CD4-positive, alpha-beta T cell (primary cell): Measurements from ENCODE around the gene PRKCA. TPM values are rescaled to one million over a fixed set of nuclear protein-coding genes. Genes with fewer than 3 reads are reported as not detected.

Experiments
- ATAC-seq: fragments of 200-7000 bp; cut with Tn5 transposase; one replicate; pipeline ENCODE4 v1.10.0; 2022; ENCODE audit warnings: mild to moderate bottlenecking; ENCODE audit not compliant: poor library complexity
- CTCF ChIA-PET: fragments of 350-600 bp; sonication (Branson Sonifier 250); formaldehyde crosslinking; loops from one replicate; lab custom pipeline; 2021; ENCODE audit warnings: antibody characterized with exemption, inconsistent platforms; lab: Charles Lee
- POLR2A ChIA-PET: fragments of 350-600 bp; sonication (Branson Sonifier 250); formaldehyde crosslinking; loops from one replicate; lab custom pipeline; 2021; ENCODE audit warnings: antibody characterized with exemption, inconsistent platforms; lab: Charles Lee
- DNase-seq, 14 experiments: peaks; one replicate each; pipeline ENCODE4 v3.0.0-alpha.2; 2013 to 2020; ENCODE audit warnings: mixed read lengths in 2 of 14
- H3K27ac ChIP-seq, 2 donors: one replicate each; pipeline versions ENCODE4 v1.5.1 to v1.7.0; 2013; ENCODE audit warnings: low read length in 2 of 2, low read depth in 1 of 2, mild to moderate bottlenecking in 1 of 2
- H3K27me3 ChIP-seq, 2 experiments: 1 replicate in 1 of 2; 2 replicates in 1 of 2; pipeline versions ENCODE4 v1.6.1 to v1.7.0; 2013; ENCODE audit warnings: low read length in 2 of 2, control low read depth in 1 of 2, mild to moderate bottlenecking in 1 of 2, moderate library complexity in 1 of 2; ENCODE audit not compliant: insufficient read depth in 2 of 2, control insufficient read depth in 1 of 2
- H3K36me3 ChIP-seq: one replicate; pipeline ENCODE4 v1.6.1; 2013; ENCODE audit warnings: low read length, control low read depth; ENCODE audit not compliant: insufficient read depth
- H3K4me1 ChIP-seq: one replicate; pipeline ENCODE4 v1.6.1; 2013; ENCODE audit warnings: low read length, control low read depth; ENCODE audit not compliant: insufficient read depth
- H3K4me3 ChIP-seq: one replicate; pipeline ENCODE4 v1.5.1; 2013; ENCODE audit warnings: mild to moderate bottlenecking, low read length, moderate library complexity
- H3K9me3 ChIP-seq, 2 experiments: 1 replicate in 1 of 2; 2 replicates in 1 of 2; pipeline versions ENCODE4 v1.6.1 to v1.7.0; 2013; ENCODE audit warnings: low read length in 2 of 2, mild to moderate bottlenecking in 2 of 2, control low read depth in 1 of 2, moderate library complexity in 1 of 2; ENCODE audit not compliant: control insufficient read depth in 1 of 2, insufficient read depth in 1 of 2
- H3K27ac Mint-ChIP-seq: one replicate; pipeline ENCODE4 v1.8.0; 2020; ENCODE audit warnings: mixed read lengths
- H3K27me3 Mint-ChIP-seq: one replicate; pipeline ENCODE4 v1.8.0; 2021; ENCODE audit warnings: mixed read lengths
- H3K36me3 Mint-ChIP-seq: one replicate; pipeline ENCODE4 v1.8.0; 2021; ENCODE audit warnings: low read depth, mixed read lengths
- H3K4me1 Mint-ChIP-seq: one replicate; pipeline ENCODE4 v1.8.0; 2021; ENCODE audit warnings: low read depth, mixed read lengths
- H3K4me3 Mint-ChIP-seq: one replicate; pipeline ENCODE4 v1.8.0; 2020; ENCODE audit warnings: mild to moderate bottlenecking, mixed read lengths
- H3K9me3 Mint-ChIP-seq: one replicate; pipeline ENCODE4 v1.8.0; 2020; ENCODE audit warnings: mixed read lengths
- intact Hi-C, 2 experiments: fragments of 100-400 bp; cut with DNase I in 1 of 2; cut with micrococcal nuclease in 1 of 2; formaldehyde crosslinking; loops; one replicate each; pipeline versions ENCODE4 v1.15.1 to v1.9.0; 2023 to 2025; cut with DNase I, micrococcal nuclease
- total RNA-seq, 174 experiments: library from RNA in 2 of 174; stranded (reverse) in 2 of 174; gene quantifications; one replicate each; pipeline ENCODE4 v1.2.3 and lab custom pipeline; 2021 to 2026
- TF ChIP-seq, protein P1 (sequence below): fragments of 200-600 bp; IDR thresholded peaks from one replicate; pipeline ENCODE4 v1.8.0; 2022; ENCODE audit warnings: antibody characterized with exemption, mild to moderate bottlenecking

PRKCA gene
- total RNA-seq, 2 experiments from 2014 or later, result 84.8 to 88.6 TPM

DNA sequence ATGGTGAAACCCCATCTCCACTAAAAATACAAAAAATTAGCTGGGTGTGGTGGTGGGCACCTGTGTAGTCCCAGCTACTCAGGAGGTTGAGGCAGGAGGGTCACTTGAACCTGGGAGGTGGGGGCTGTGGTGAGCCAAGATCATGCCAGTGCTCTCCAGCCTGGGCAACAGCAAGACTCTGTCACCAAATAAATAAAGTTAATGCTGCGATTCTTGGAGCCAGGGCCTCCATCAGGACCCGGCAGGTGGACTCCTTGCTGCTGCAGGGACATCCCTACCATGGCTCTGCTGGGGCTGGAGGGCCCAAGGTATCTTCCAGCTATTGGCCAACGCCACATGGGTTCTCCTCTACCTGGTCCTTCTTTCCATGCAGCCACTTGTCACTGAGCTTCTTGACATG, 450.0 kb downstream of the PRKCA start:
- H3K9me3 ChIP-seq, result no peaks in the 10 kb centered on the region
- TF ChIP-seq, protein P1, sequence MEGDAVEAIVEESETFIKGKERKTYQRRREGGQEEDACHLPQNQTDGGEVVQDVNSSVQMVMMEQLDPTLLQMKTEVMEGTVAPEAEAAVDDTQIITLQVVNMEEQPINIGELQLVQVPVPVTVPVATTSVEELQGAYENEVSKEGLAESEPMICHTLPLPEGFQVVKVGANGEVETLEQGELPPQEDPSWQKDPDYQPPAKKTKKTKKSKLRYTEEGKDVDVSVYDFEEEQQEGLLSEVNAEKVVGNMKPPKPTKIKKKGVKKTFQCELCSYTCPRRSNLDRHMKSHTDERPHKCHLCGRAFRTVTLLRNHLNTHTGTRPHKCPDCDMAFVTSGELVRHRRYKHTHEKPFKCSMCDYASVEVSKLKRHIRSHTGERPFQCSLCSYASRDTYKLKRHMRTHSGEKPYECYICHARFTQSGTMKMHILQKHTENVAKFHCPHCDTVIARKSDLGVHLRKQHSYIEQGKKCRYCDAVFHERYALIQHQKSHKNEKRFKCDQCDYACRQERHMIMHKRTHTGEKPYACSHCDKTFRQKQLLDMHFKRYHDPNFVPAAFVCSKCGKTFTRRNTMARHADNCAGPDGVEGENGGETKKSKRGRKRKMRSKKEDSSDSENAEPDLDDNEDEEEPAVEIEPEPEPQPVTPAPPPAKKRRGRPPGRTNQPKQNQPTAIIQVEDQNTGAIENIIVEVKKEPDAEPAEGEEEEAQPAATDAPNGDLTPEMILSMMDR, result no peak
- Mint-ChIP-seq H3K4me3 (no peak overlapping the region), H3K27ac (no peak overlapping the region), H3K36me3 (peaks cover 92% of the 10 kb centered on the region), H3K9me3 (no peaks in the 10 kb centered on the region), H3K4me1 (no peaks in the 10 kb centered on the region), H3K27me3 (no peaks in the 10 kb centered on the region)
- ATAC-seq, result no peak
- CTCF ChIA-PET, result no interaction called here
- H3K4me3 ChIP-seq, result no peak overlapping the region
- H3K27me3 ChIP-seq, result no peaks in the 10 kb centered on the region
- DNase-seq, result no peak
- no peak overlapping the region for H3K27ac ChIP-seq
- peaks cover 56% of the 10 kb centered on the region for H3K36me3 ChIP-seq
- POLR2A ChIA-PET, result no interaction called here
- H3K4me1 ChIP-seq, result no peaks in the 10 kb centered on the region
- intact Hi-C loops, result loop anchor here in 1 of 2 experiments (10.0 kb wide), 1 partner anchor 62 kb away; no protein-coding TSS in a partner anchor

GRCh38 chr17:66753126-66753920, 450.9 kb downstream of the PRKCA start:
- Mint-ChIP-seq H3K9me3 (no peaks in the 10 kb centered on the region), H3K4me3 (no peak overlapping the region), H3K36me3 (peaks cover 84% of the 10 kb centered on the region), H3K27me3 (no peaks in the 10 kb centered on the region), H3K4me1 (no peaks in the 10 kb centered on the region), H3K27ac (no peak overlapping the region)
- ChIA-PET CTCF (no interaction called here), POLR2A (no interaction called here)
- H3K4me1 ChIP-seq, result no peaks in the 10 kb centered on the region
- DNase-seq (no peak), ATAC-seq (no peak)
- no peak overlapping the region for H3K4me3 ChIP-seq
- H3K9me3 ChIP-seq, result no peaks in the 10 kb centered on the region
- H3K27me3 ChIP-seq, result no peaks in the 10 kb centered on the region
- peaks cover 48% of the 10 kb centered on the region for H3K36me3 ChIP-seq
- TF ChIP-seq, protein P1, result no peak
- intact Hi-C loops, result loop anchor here in 1 of 2 experiments (10.0 kb wide), 1 partner anchor 61 kb away; no protein-coding TSS in a partner anchor
- no peak overlapping the region for H3K27ac ChIP-seq

- no peak overlapping the region for H3K27ac ChIP-seq
- POLR2A ChIA-PET, result no interaction called here
- no peak overlapping the region for H3K27ac Mint-ChIP-seq
These were observed 452.9 kb downstream of the PRKCA start for GRCh38 chr17:66755101-66755943.

More at GRCh38 chr17:66755101-66755943, 452.9 kb downstream of the PRKCA start:
- Histone ChIP-seq H3K27me3 (no peaks in the 10 kb centered on the region), H3K9me3 (no peaks in the 10 kb centered on the region), H3K4me3 (no peak overlapping the region), H3K36me3 (peaks cover 36% of the 10 kb centered on the region), H3K4me1 (no peaks in the 10 kb centered on the region)
- intact Hi-C loops, result loop anchor here in 1 of 2 experiments (10.0 kb wide), 1 partner anchor 59 kb away; no protein-coding TSS in a partner anchor
- ATAC-seq, result no peak
- H3K27me3 Mint-ChIP-seq, result no peaks in the 10 kb centered on the region
- H3K36me3 Mint-ChIP-seq, result peaks cover 80% of the 10 kb centered on the region
- no peak for DNase-seq
- CTCF ChIA-PET, result no interaction called here
- H3K9me3 Mint-ChIP-seq, result no peaks in the 10 kb centered on the region
- TF ChIP-seq, protein P1, result no peak
- no peak overlapping the region for H3K4me3 Mint-ChIP-seq
- H3K4me1 Mint-ChIP-seq, result no peaks in the 10 kb centered on the region
